Panc1 (cell line): Measurements from ENCODE around the gene CCDC57. TPM values are rescaled to one million over a fixed set of nuclear protein-coding genes. Genes with fewer than 3 reads are reported as not detected.

ENCODE experiments used
- ATAC-seq: fragments of 200-7000 bp; cut with Tn5 transposase; 2 replicates; pipeline ENCODE4 v1.9.1; 2020; ENCODE audit warnings: mild to moderate bottlenecking, moderate library complexity
- BruUV-seq: library from RNA; stranded (reverse); fragments of 400-500 nt; replicated peaks from 2 replicates; lab custom pipeline; 2021; lab: Mats Ljungman, UMichigan
- CTCF ChIA-PET: fragments of 300-600 bp; sonication (Branson Sonifier 250); formaldehyde crosslinking; loops from one replicate; lab custom pipeline; 2022; ENCODE audit warnings: antibody characterized with exemption; lab: Charles Lee
- POLR2A ChIA-PET: fragments of 300-600 bp; sonication (Branson Sonifier 250); formaldehyde crosslinking; loops from one replicate; lab custom pipeline; 2022; ENCODE audit warnings: antibody characterized with exemption; lab: Charles Lee
- DNase-seq: peaks from one replicate; pipeline ENCODE4 v3.0.0-alpha.2; 2010; ENCODE audit warnings: low read depth, low spot score
- H3K27ac ChIP-seq: 2 replicates; pipeline ENCODE4 v1.5.1; 2011; ENCODE audit warnings: mild to moderate bottlenecking, low read length, inconsistent platforms
- H3K27me3 ChIP-seq: fragments of 200-500 bp; sonication (Bioruptor generic); 2 replicates; pipeline ENCODE4 v1.6.0; 2014; ENCODE audit warnings: low read length, inconsistent platforms; ENCODE audit not compliant: control insufficient read depth, insufficient read depth
- H3K36me3 ChIP-seq: fragments of 200-500 bp; sonication (Bioruptor generic); 2 replicates; pipeline ENCODE4 v1.5.1; 2014; ENCODE audit warnings: inconsistent platforms, mild to moderate bottlenecking, low read length, moderate library complexity; ENCODE audit not compliant: control insufficient read depth, insufficient read depth
- H3K4me1 ChIP-seq: 2 replicates; pipeline ENCODE4 v1.5.1; 2011; ENCODE audit warnings: inconsistent platforms, mild to moderate bottlenecking, low read length, moderate library complexity; ENCODE audit not compliant: control insufficient read depth, insufficient read depth
- H3K4me3 ChIP-seq, 2 experiments: 2 replicates each; pipeline ENCODE4 v1.5.1; 2011 to 2012; ENCODE audit warnings: low read depth in 2 of 2, low read length in 2 of 2, mild to moderate bottlenecking in 2 of 2, inconsistent platforms in 1 of 2, moderate library complexity in 1 of 2
- H3K9me3 ChIP-seq: fragments of 200-500 bp; sonication (Bioruptor generic); 2 replicates; pipeline ENCODE4 v1.5.1; 2014; ENCODE audit warnings: low read depth, mild to moderate bottlenecking, inconsistent platforms, low read length, moderate library complexity; ENCODE audit not compliant: control insufficient read depth, insufficient read depth
- CTCF ChIP-seq: fragments of 450-650 bp; IDR thresholded peaks from 2 replicates; pipeline ENCODE4 v1.5.1; 2017; ENCODE audit warnings: mild to moderate bottlenecking
- POLR2AphosphoS5 ChIP-seq: IDR thresholded peaks from 2 replicates; pipeline ENCODE4 v1.6.1; 2012; ENCODE audit warnings: mild to moderate bottlenecking, low read depth, low read length, moderate library complexity
- REST ChIP-seq, 2 experiments: IDR thresholded peaks; 2 replicates each; pipeline ENCODE4 v1.6.1; 2011 to 2012; ENCODE audit warnings: low read depth in 2 of 2, control low read depth in 1 of 2, low read length in 1 of 2, mild to moderate bottlenecking in 1 of 2, moderate library complexity in 1 of 2; ENCODE audit not compliant: insufficient read depth in 1 of 2
- SIN3A ChIP-seq: IDR thresholded peaks from 2 replicates; pipeline ENCODE4 v1.6.1; 2012; ENCODE audit warnings: low read depth, mild to moderate bottlenecking, low read length, moderate library complexity, borderline replicate concordance; ENCODE audit not compliant: insufficient read depth
- TCF7L2 ChIP-seq: IDR thresholded peaks from 2 replicates; pipeline ENCODE4 v1.6.1; 2011; ENCODE audit warnings: mild to moderate bottlenecking, low read depth, low read length, inconsistent platforms
- in situ Hi-C: cut with HindIII; loops from 2 replicates; pipeline ENCODE4 v1.10.0; 2016; ENCODE audit warnings: low sequenced_read_pairs, low pct_unique_long_range_greater_than_20kb
- intact Hi-C: fragments of 100-400 bp; cut with micrococcal nuclease; formaldehyde crosslinking; loops from one replicate; pipeline ENCODE4 v1.10.0; 2022; ENCODE audit not compliant: unreplicated experiment
- total RNA-seq: library from RNA; stranded (reverse); gene quantifications from one replicate; pipeline ENCODE4 v1.2.1, GENCODE V29; 2021; ENCODE audit not compliant: unreplicated experiment

CCDC57 gene
- total RNA-seq, 1 experiment from 2014 or later, result 63.6 TPM

DNA sequence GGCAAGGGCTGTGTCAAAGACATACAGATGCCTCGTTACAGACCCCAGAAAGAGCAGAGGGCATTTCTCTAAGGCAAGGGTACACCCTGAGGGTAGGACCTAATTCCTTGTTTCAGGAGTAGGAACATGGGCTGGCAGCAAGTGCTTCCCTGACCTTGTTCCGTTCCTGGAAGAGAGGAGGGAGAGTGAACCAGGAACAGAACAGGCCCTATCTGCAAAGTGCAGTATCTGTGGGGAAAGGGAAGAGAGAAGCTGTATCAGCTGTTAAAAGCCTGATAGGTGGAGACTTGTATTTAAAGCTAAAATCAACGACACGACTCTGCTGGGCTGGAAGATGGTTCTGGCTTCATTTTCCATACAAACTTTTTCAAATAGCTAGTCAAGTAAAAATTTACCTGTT lies 88.5 kb downstream of the CCDC57 start:
- intact Hi-C loops, result no loop called here
- no peaks in the 10 kb centered on the region for H3K4me1 ChIP-seq
- CTCF ChIA-PET, result interaction anchor here (0.7 kb wide), 1 partner anchor 301 kb away, joined by 10 read pairs; no protein-coding TSS in a partner anchor
- no TSS peak for BruUV-seq
- no peak overlapping the region for H3K27ac ChIP-seq
- in situ Hi-C loops, result no loop called here
- POLR2A ChIA-PET, result no interaction called here
- H3K36me3 ChIP-seq, result no peaks in the 10 kb centered on the region
- TF ChIP-seq SIN3A, result no peak
- no peak for TF ChIP-seq REST (IDR thresholded peaks at IDR 0.05; ENCODE audit: insufficient read depth in 1 of 2, low read depth in 2 of 2, low read length in 1 of 2)
- no peak for TF ChIP-seq POLR2AphosphoS5
- TF ChIP-seq TCF7L2, result no peak
- no peak for TF ChIP-seq CTCF
- no peak overlapping the region for H3K4me3 ChIP-seq
- ATAC-seq, result no peak
- H3K9me3 ChIP-seq, result no peaks in the 10 kb centered on the region
- DNase-seq, result no peak
- no peaks in the 10 kb centered on the region for H3K27me3 ChIP-seq

DNA sequence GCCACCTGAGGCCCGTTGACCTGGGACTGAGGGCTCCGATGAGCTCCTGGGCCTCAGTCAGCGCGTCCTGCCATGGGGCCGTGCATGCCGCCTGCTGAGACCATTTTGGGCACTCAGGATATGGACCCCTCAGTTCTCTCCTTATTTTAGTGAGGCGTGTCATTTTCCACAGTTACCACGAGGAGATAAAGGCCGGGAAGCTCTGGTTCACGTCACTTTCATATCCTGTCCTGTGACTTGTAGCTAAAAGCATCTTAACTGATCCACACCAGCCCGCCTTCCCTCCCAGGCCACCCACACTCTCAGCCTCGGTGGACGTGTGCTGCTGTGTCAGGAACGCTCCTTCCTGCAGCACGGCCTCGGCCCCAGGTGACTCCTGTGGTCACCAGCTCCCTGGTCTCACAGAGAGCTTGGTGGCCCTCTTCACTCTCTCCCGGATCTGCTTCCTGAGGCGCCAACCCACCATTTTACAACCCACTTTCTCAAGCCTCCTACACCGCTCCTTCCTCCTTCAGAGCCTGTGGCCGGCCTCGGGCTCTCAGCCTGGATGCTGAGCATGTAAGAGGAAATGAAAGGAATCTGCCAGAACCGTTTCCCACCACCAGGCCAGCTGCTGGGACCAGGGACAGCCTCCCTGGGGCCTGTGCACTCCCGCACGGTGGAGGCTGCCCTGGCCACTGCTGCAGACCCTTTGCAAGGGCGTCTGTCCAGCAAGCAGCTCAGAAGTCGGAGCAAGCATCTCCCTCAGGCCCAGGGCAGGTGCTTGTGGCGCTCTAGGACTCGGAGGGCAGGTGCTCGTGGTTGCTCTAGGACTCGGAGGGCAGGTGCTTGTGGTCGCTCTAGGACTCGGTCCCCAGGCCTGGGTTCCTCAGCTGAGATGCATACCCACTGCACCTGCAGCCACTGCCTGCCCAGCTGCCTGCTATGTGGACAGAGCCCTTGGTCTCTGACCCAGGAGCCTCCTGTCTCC lies 90.7 kb downstream of the CCDC57 start:
- CTCF ChIA-PET, result no interaction called here
- BruUV-seq, result no TSS peak
- Histone ChIP-seq H3K36me3 (no peaks in the 10 kb centered on the region), H3K27me3 (no peaks in the 10 kb centered on the region), H3K9me3 (no peaks in the 10 kb centered on the region), H3K27ac (no peak overlapping the region), H3K4me3 (no peak overlapping the region), H3K4me1 (no peaks in the 10 kb centered on the region)
- ATAC-seq (no peak; the same call in 1 of the 2 replicates), DNase-seq (no peak)
- in situ Hi-C loops, result no loop called here
- TF ChIP-seq REST (IDR thresholded peaks at IDR 0.05; ENCODE audit: insufficient read depth in 1 of 2, low read depth in 2 of 2, low read length in 1 of 2), result no peak
- no peak for TF ChIP-seq POLR2AphosphoS5
- no peak for TF ChIP-seq CTCF
- no peak for TF ChIP-seq SIN3A
- TF ChIP-seq TCF7L2, result no peak
- intact Hi-C loops, result no loop called here
- POLR2A ChIA-PET, result no interaction called here
